Effector memory CD4-positive, alpha-beta T cell (primary cell): ENCODE measurements around the gene ACSM4.
"Not testable (repeated sequence)": the region's sequence is repeated elsewhere in the genome, so short reads cannot be mapped to it uniquely, and the experiment has no call there.

Experiments
- DNase-seq, 3 donors: peaks; one replicate each; pipeline ENCODE4 v3.0.0-alpha.2; 2020
- H3K27ac ChIP-seq: 2 replicates; pipeline ENCODE4 v1.7.0; 2013; ENCODE audit warnings: mild to moderate bottlenecking, low read length, moderate library complexity; ENCODE audit not compliant: insufficient read depth, poor library complexity, severe bottlenecking
- H3K27me3 ChIP-seq: replicated peaks from 2 replicates; pipeline ENCODE4 v1.7.0; 2013; ENCODE audit warnings: mild to moderate bottlenecking, low read length; ENCODE audit not compliant: insufficient read depth, control insufficient read depth, poor library complexity, severe bottlenecking
- H3K36me3 ChIP-seq: 2 replicates; pipeline ENCODE4 v1.7.0; 2013; ENCODE audit warnings: mild to moderate bottlenecking, low read length, moderate library complexity; ENCODE audit not compliant: control insufficient read depth, insufficient read depth
- H3K4me1 ChIP-seq: 2 replicates; pipeline ENCODE4 v1.7.0; 2013; ENCODE audit warnings: low read length, mild to moderate bottlenecking; ENCODE audit not compliant: control insufficient read depth, insufficient read depth, poor library complexity, severe bottlenecking
- H3K4me3 ChIP-seq: 2 replicates; pipeline ENCODE4 v1.7.0; 2013; ENCODE audit warnings: low read length, low read depth, mild to moderate bottlenecking; ENCODE audit not compliant: insufficient read depth, poor library complexity, severe bottlenecking
- H3K9me3 ChIP-seq: 2 replicates; pipeline ENCODE4 v1.7.0; 2013; ENCODE audit warnings: mild to moderate bottlenecking, low read length, moderate library complexity; ENCODE audit not compliant: control insufficient read depth
- total RNA-seq, 3 donors: gene quantifications; one replicate each; lab custom pipeline; 2026; lab: John Stamatoyannopoulos, UW

Gene ACSM4
- total RNA-seq = 0 reads per million in 3 donors

GRCh38 chr12:7303772-7304171 lies at the start of gene ACSM4:
Gene ACSM4 (plus strand): TSS chr12:7304072. CDS start chr12:7304332, 260 bp downstream.
- Histone ChIP-seq H3K9me3 (no peaks in the 10 kb centered on the region), H3K27me3 (no peaks in the 10 kb centered on the region), H3K36me3 (no peaks in the 10 kb centered on the region), H3K4me3 (no peak within 1 kb of the TSS), H3K27ac (no peak within 1 kb of the TSS), H3K4me1 (no peaks in the 10 kb centered on the region)
- no peak for DNase-seq

- Histone ChIP-seq H3K27ac (no peak overlapping the region), H3K4me1 (no peaks in the 10 kb centered on the region), H3K4me3 (no peak overlapping the region), H3K27me3 (no peaks in the 10 kb centered on the region), H3K9me3 (no peaks in the 10 kb centered on the region), H3K36me3 (no peaks in the 10 kb centered on the region)
- no peak for DNase-seq
Measured at GRCh38 chr12:7259060-7259459, 44.8 kb upstream of the ACSM4 start.

- H3K9me3 ChIP-seq = no peaks in the 10 kb centered on the region
- no peak for DNase-seq
- no peak overlapping the region for H3K27ac ChIP-seq
- H3K27me3 ChIP-seq = no peaks in the 10 kb centered on the region
- no peaks in the 10 kb centered on the region for H3K36me3 ChIP-seq
- no peaks in the 10 kb centered on the region for H3K4me1 ChIP-seq
- no peak overlapping the region for H3K4me3 ChIP-seq
Measured at GRCh38 chr12:7264538-7264937, 39.3 kb upstream of the ACSM4 start.

GRCh38 chr12:7265251-7265650 lies 38.6 kb upstream of the ACSM4 start:
- Histone ChIP-seq H3K4me1 (no peaks in the 10 kb centered on the region), H3K36me3 (no peaks in the 10 kb centered on the region), H3K9me3 (no peaks in the 10 kb centered on the region), H3K27me3 (no peaks in the 10 kb centered on the region), H3K27ac (no peak overlapping the region), H3K4me3 (no peak overlapping the region)
- no peak for DNase-seq

- Histone ChIP-seq H3K36me3 (no peaks in the 10 kb centered on the region), H3K27me3 (no peaks in the 10 kb centered on the region), H3K9me3 (no peaks in the 10 kb centered on the region), H3K4me3 (no peak overlapping the region), H3K4me1 (no peaks in the 10 kb centered on the region), H3K27ac (no peak overlapping the region)
- no peak for DNase-seq
Measured at GRCh38 chr12:7269273-7269672, 34.6 kb upstream of the ACSM4 start.

GRCh38 chr12:7271893-7272514 lies 31.9 kb upstream of the ACSM4 start:
- Histone ChIP-seq H3K4me3 (no peak overlapping the region), H3K27me3 (no peaks in the 10 kb centered on the region), H3K4me1 (no peaks in the 10 kb centered on the region), H3K36me3 (no peaks in the 10 kb centered on the region), H3K27ac (no peak overlapping the region), H3K9me3 (no peaks in the 10 kb centered on the region)
- no peak for DNase-seq

GRCh38 chr12:7275482-7275881 lies 28.4 kb upstream of the ACSM4 start:
- H3K9me3 ChIP-seq, DNase-seq, H3K36me3 ChIP-seq, H3K4me1 ChIP-seq, H3K27me3 ChIP-seq, H3K4me3 ChIP-seq, H3K27ac ChIP-seq: not testable (repeated sequence)

- no peaks in the 10 kb centered on the region for H3K27me3 ChIP-seq
- no peaks in the 10 kb centered on the region for H3K4me1 ChIP-seq
- H3K9me3 ChIP-seq = no peaks in the 10 kb centered on the region
- no peak overlapping the region for H3K27ac ChIP-seq
- H3K4me3 ChIP-seq = no peak overlapping the region
- DNase-seq = no peak
- no peaks in the 10 kb centered on the region for H3K36me3 ChIP-seq
Measured at GRCh38 chr12:7282844-7283243, 21.0 kb upstream of the ACSM4 start.

GRCh38 chr12:7289743-7290142 lies 14.1 kb upstream of the ACSM4 start:
- Histone ChIP-seq H3K4me3 (no peak overlapping the region), H3K36me3 (no peaks in the 10 kb centered on the region), H3K9me3 (no peaks in the 10 kb centered on the region), H3K27me3 (no peaks in the 10 kb centered on the region), H3K4me1 (no peaks in the 10 kb centered on the region), H3K27ac (no peak overlapping the region)
- DNase-seq = no peak

- not testable (repeated sequence) for H3K4me3 ChIP-seq, H3K4me1 ChIP-seq, H3K36me3 ChIP-seq, H3K9me3 ChIP-seq, H3K27ac ChIP-seq, H3K27me3 ChIP-seq, DNase-seq
Measured at GRCh38 chr12:7290588-7290987, 13.3 kb upstream of the ACSM4 start.
